ENCODE results near the gene MYO9B.
"Not testable (repeated sequence)": the region's sequence is repeated elsewhere in the genome, so short reads cannot be mapped to it uniquely, and the experiment has no call there.

Gene MYO9B

DNA sequence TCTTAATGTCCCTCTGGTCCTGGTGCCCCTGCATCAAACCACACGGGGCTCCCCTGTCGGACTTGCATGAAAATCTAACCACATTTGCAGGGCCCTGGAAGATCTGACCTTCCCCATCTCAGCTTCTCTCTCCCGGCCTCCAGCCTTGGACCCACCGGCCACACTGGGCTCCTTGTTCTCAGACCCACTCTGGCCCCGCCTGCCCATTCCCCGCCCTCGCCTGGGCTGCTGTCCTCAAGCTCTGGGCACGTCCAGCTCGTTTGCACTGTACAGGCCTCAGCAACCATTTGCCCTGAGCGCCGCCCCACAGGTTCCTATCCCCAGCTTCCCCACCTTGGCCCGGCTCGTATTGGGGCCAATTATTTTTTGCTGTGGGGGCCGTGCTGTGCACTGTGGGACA is 10.5 kb downstream of the MYO9B start:
- H3K4me3 ChIP-seq (ENCODE audit: control insufficient read depth, low read depth, low read length), result no peak overlapping the region
- no peak for DNase-seq (ENCODE audit: low read depth)
- TF ChIP-seq CTCF (IDR thresholded peaks at IDR 0.05; ENCODE audit: control insufficient read depth, insufficient read depth, low read depth, low read length, missing control alignments), result no peak

- H3K4me3 ChIP-seq (ENCODE audit: control insufficient read depth, low read depth, low read length), result no peak overlapping the region
- TF ChIP-seq CTCF (IDR thresholded peaks at IDR 0.05; ENCODE audit: control insufficient read depth, insufficient read depth, low read depth, low read length, missing control alignments), result no peak
- DNase-seq (ENCODE audit: low read depth), result no peak
Observed at GRCh38 chr19:17086834-17087233, 11.3 kb downstream of the MYO9B start.

- TF ChIP-seq CTCF (IDR thresholded peaks at IDR 0.05; ENCODE audit: control insufficient read depth, insufficient read depth, low read depth, low read length, missing control alignments), result no peak
- DNase-seq (ENCODE audit: low read depth), result no peak
Observed at GRCh38 chr19:17088552-17088951, 13.0 kb downstream of the MYO9B start.

GRCh38 chr19:17090583-17090982 is 15.0 kb downstream of the MYO9B start:
- TF ChIP-seq CTCF (IDR thresholded peaks at IDR 0.05; ENCODE audit: control insufficient read depth, insufficient read depth, low read depth, low read length, missing control alignments), result no peak
- no peak for DNase-seq (ENCODE audit: low read depth)
- no peak overlapping the region for H3K4me3 ChIP-seq (ENCODE audit: control insufficient read depth, low read depth, low read length)

More at GRCh38 chr19:17088552-17088951, 13.0 kb downstream of the MYO9B start:
- no peak overlapping the region for H3K4me3 ChIP-seq (ENCODE audit: control insufficient read depth, low read depth, low read length)

DNA sequence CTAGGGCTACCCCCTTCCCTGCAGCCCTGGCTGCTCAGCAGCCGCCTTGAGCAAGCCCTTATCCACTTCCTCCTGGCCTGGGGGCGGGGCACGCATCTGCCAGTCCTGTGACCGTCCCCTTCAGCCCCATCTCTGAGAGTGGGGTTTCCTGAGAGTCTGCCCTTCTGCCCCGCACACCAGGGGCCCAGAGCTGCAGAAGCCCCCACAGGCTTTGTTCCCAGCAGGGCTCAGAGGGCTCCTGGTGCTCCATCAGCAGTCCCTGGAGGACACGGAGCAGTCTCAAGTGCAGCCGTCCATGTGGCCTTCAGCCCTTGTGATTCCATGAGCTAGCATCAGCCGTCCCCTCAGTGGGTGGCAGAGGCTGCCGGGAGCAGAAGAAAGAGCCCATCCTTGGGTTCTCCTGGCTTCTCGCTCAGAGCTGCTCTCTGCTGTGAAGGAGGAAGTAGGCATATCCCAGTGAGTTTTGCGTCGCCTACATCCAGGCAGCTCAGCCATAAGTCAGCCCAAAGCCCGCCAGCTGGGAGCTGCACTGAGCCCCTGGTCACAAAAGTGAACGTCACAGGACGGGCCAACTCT is 16.3 kb downstream of the MYO9B start:
- no peak overlapping the region for H3K4me3 ChIP-seq (ENCODE audit: control insufficient read depth, low read depth, low read length)
- no peak for DNase-seq (ENCODE audit: low read depth)
- no peak for TF ChIP-seq CTCF (IDR thresholded peaks at IDR 0.05; ENCODE audit: control insufficient read depth, insufficient read depth, low read depth, low read length, missing control alignments)

GRCh38 chr19:17092696-17093095 is 17.1 kb downstream of the MYO9B start:
- no peak overlapping the region for H3K4me3 ChIP-seq (ENCODE audit: control insufficient read depth, low read depth, low read length)
- no peak for TF ChIP-seq CTCF (IDR thresholded peaks at IDR 0.05; ENCODE audit: control insufficient read depth, insufficient read depth, low read depth, low read length, missing control alignments)
- no peak for DNase-seq (ENCODE audit: low read depth)

GRCh38 chr19:17094694-17095093 is 19.1 kb downstream of the MYO9B start:
- DNase-seq (ENCODE audit: low read depth); H3K4me3 ChIP-seq (ENCODE audit: control insufficient read depth, low read depth, low read length): not testable (repeated sequence)
